CD4-positive, CD25-positive, alpha-beta regulatory T cell (primary cell): ENCODE measurements around the gene ZNF804B. TPM values are rescaled to one million over a fixed set of nuclear protein-coding genes. Genes with fewer than 3 reads are reported as not detected.

Source experiments
- ATAC-seq, 2 donors: fragments of 150-1000 bp; cut with Tn5 transposase; one replicate each; pipeline ENCODE4 v1.10.0; 2021; ENCODE audit warnings: low read depth in 2 of 2, moderate number of reproducible peaks in 2 of 2, moderate library complexity in 1 of 2
- DNase-seq, 3 donors: peaks; one replicate each; pipeline versions ENCODE4 v3.0.0 to v3.0.0-alpha.2; 2012 to 2022; ENCODE audit warnings: mixed read lengths in 1 of 3
- H3K27ac ChIP-seq: one replicate; pipeline ENCODE4 v1.7.0; 2013; ENCODE audit warnings: mild to moderate bottlenecking, low read length; ENCODE audit not compliant: insufficient read depth, poor library complexity, severe bottlenecking
- H3K27me3 ChIP-seq: one replicate; pipeline ENCODE4 v1.7.0; 2013; ENCODE audit warnings: low read length; ENCODE audit not compliant: control insufficient read depth, insufficient read depth
- H3K36me3 ChIP-seq: one replicate; pipeline ENCODE4 v1.7.0; 2013; ENCODE audit warnings: mild to moderate bottlenecking, low read length, moderate library complexity; ENCODE audit not compliant: control insufficient read depth, insufficient read depth
- H3K4me1 ChIP-seq: 2 replicates; pipeline ENCODE4 v1.7.0; 2013; ENCODE audit warnings: mild to moderate bottlenecking, low read length; ENCODE audit not compliant: insufficient read depth, control insufficient read depth, poor library complexity, severe bottlenecking
- H3K4me3 ChIP-seq: one replicate; pipeline ENCODE4 v1.7.0; 2013; ENCODE audit warnings: low read depth, mild to moderate bottlenecking, low read length, moderate library complexity
- H3K9me3 ChIP-seq, 2 experiments: 1 replicate in 1 of 2; 2 replicates in 1 of 2; pipeline ENCODE4 v1.7.0; 2013; ENCODE audit warnings: low read length in 2 of 2, mild to moderate bottlenecking in 1 of 2, moderate library complexity in 1 of 2; ENCODE audit not compliant: control insufficient read depth in 2 of 2
- H3K27ac Mint-ChIP-seq, 3 donors: one replicate each; pipeline ENCODE4 v1.8.0; 2020 to 2022; ENCODE audit warnings: mild to moderate bottlenecking in 3 of 3, mixed read lengths in 3 of 3, moderate library complexity in 2 of 3
- H3K27me3 Mint-ChIP-seq: one replicate; pipeline ENCODE4 v1.8.0; 2022; ENCODE audit warnings: mild to moderate bottlenecking, mixed read lengths
- H3K36me3 Mint-ChIP-seq: one replicate; pipeline ENCODE4 v1.8.0; 2020; ENCODE audit warnings: mixed read lengths
- H3K4me1 Mint-ChIP-seq, 4 donors: one replicate each; pipeline ENCODE4 v1.8.0; 2020 to 2022; ENCODE audit warnings: mixed read lengths in 4 of 4, mild to moderate bottlenecking in 1 of 4
- H3K4me3 Mint-ChIP-seq, 4 donors: one replicate each; pipeline ENCODE4 v1.8.0; 2020 to 2022; ENCODE audit warnings: mild to moderate bottlenecking in 4 of 4, mixed read lengths in 4 of 4, moderate library complexity in 3 of 4
- H3K9me3 Mint-ChIP-seq, 7 donors: one replicate each; pipeline ENCODE4 v1.8.0; 2020 to 2022; ENCODE audit warnings: mixed read lengths in 7 of 7, mild to moderate bottlenecking in 3 of 7, moderate library complexity in 2 of 7
- polyA plus RNA-seq, 4 donors: library from polyadenylated mRNA; unstranded; fragments of 300-500 nt; fragmentation: Illumina TruSeq; gene quantifications; one replicate each; pipeline ENCODE4 v1.2.3, GENCODE V29; 2021
- total RNA-seq: library from RNA; stranded (reverse); gene quantifications from one replicate; pipeline ENCODE4 v1.2.3, GENCODE V29; 2022

The ZNF804B gene
- total and polyA plus RNA-seq, 5 donors from 2014 or later = not detected

- Histone ChIP-seq H3K27me3 (no peaks in the 10 kb centered on the region), H3K4me3 (no peak overlapping the region), H3K9me3 (no peaks in the 10 kb centered on the region), H3K27ac (no peak overlapping the region), H3K36me3 (no peaks in the 10 kb centered on the region), H3K4me1 (no peaks in the 10 kb centered on the region)
- Mint-ChIP-seq H3K27ac (no peak overlapping the region), H3K4me3 (no peak overlapping the region), H3K4me1 (no peaks in the 10 kb centered on the region), H3K27me3 (no peaks in the 10 kb centered on the region), H3K9me3 (peaks cover 0 to 13% (median 4%) of the 10 kb centered on the region in 7 donors), H3K36me3 (no peaks in the 10 kb centered on the region)
- DNase-seq (no peak), ATAC-seq (no peak)
These were observed 268.3 kb downstream of the ZNF804B start for GRCh38 chr7:89027781-89028180.

GRCh38 chr7:89028319-89028718 lies 268.8 kb downstream of the ZNF804B start:
- no peaks in the 10 kb centered on the region for H3K4me1 Mint-ChIP-seq
- no peak overlapping the region for H3K4me3 Mint-ChIP-seq
- Histone ChIP-seq H3K4me1 (no peaks in the 10 kb centered on the region), H3K27me3 (no peaks in the 10 kb centered on the region), H3K36me3 (no peaks in the 10 kb centered on the region), H3K4me3 (no peak overlapping the region), H3K9me3 (no peaks in the 10 kb centered on the region), H3K27ac (no peak overlapping the region)
- no peaks in the 10 kb centered on the region for H3K27me3 Mint-ChIP-seq
- no peak overlapping the region for H3K27ac Mint-ChIP-seq
- H3K9me3 Mint-ChIP-seq = peaks cover 0 to 17% (median 4%) of the 10 kb centered on the region in 7 donors
- no peaks in the 10 kb centered on the region for H3K36me3 Mint-ChIP-seq
- DNase-seq (no peak), ATAC-seq (no peak)

- Mint-ChIP-seq H3K9me3 (peaks cover 0 to 19% (median 4%) of the 10 kb centered on the region in 7 donors), H3K36me3 (no peaks in the 10 kb centered on the region), H3K4me3 (no peak overlapping the region), H3K27ac (no peak overlapping the region), H3K4me1 (no peaks in the 10 kb centered on the region), H3K27me3 (no peaks in the 10 kb centered on the region)
- no peaks in the 10 kb centered on the region for H3K9me3 ChIP-seq
- no peak for DNase-seq
- H3K36me3 ChIP-seq = no peaks in the 10 kb centered on the region
- no peak for ATAC-seq
- no peaks in the 10 kb centered on the region for H3K27me3 ChIP-seq
- no peaks in the 10 kb centered on the region for H3K4me1 ChIP-seq
- no peak overlapping the region for H3K27ac ChIP-seq
- no peak overlapping the region for H3K4me3 ChIP-seq
These were observed 270.4 kb downstream of the ZNF804B start for GRCh38 chr7:89029864-89030263.

GRCh38 chr7:89041240-89041639 lies 281.7 kb downstream of the ZNF804B start:
- H3K4me3 Mint-ChIP-seq = no peak overlapping the region
- H3K27me3 Mint-ChIP-seq = no peaks in the 10 kb centered on the region
- no peak overlapping the region for H3K27ac Mint-ChIP-seq
- no peak for DNase-seq
- Histone ChIP-seq H3K4me1 (no peaks in the 10 kb centered on the region), H3K27me3 (no peaks in the 10 kb centered on the region), H3K27ac (no peak overlapping the region), H3K9me3 (peaks cover 0 to 4% of the 10 kb centered on the region in 2 experiments), H3K4me3 (no peak overlapping the region), H3K36me3 (no peaks in the 10 kb centered on the region)
- no peaks in the 10 kb centered on the region for H3K4me1 Mint-ChIP-seq
- H3K9me3 Mint-ChIP-seq = peaks cover 3 to 23% (median 10%) of the 10 kb centered on the region in 7 donors
- no peaks in the 10 kb centered on the region for H3K36me3 Mint-ChIP-seq
- no peak for ATAC-seq

- no peaks in the 10 kb centered on the region for H3K36me3 ChIP-seq
- Mint-ChIP-seq H3K36me3 (no peaks in the 10 kb centered on the region), H3K4me1 (no peaks in the 10 kb centered on the region), H3K27ac (no peak overlapping the region), H3K9me3 (peaks cover 1 to 27% (median 8%) of the 10 kb centered on the region in 7 donors), H3K4me3 (no peak overlapping the region), H3K27me3 (no peaks in the 10 kb centered on the region)
- no peaks in the 10 kb centered on the region for H3K4me1 ChIP-seq
- DNase-seq = no peak
- no peaks in the 10 kb centered on the region for H3K27me3 ChIP-seq
- H3K4me3 ChIP-seq = no peak overlapping the region
- H3K27ac ChIP-seq = no peak overlapping the region
- no peak for ATAC-seq
- peaks cover 0 to 4% of the 10 kb centered on the region in 2 experiments for H3K9me3 ChIP-seq
These were observed 283.4 kb downstream of the ZNF804B start for GRCh38 chr7:89042940-89043339.

GRCh38 chr7:89049043-89049442 lies 289.5 kb downstream of the ZNF804B start:
- H3K27ac Mint-ChIP-seq = no peak overlapping the region
- no peaks in the 10 kb centered on the region for H3K27me3 Mint-ChIP-seq
- Histone ChIP-seq H3K4me3 (no peak overlapping the region), H3K4me1 (no peaks in the 10 kb centered on the region), H3K36me3 (no peaks in the 10 kb centered on the region), H3K27ac (no peak overlapping the region), H3K9me3 (no peaks in the 10 kb centered on the region), H3K27me3 (no peaks in the 10 kb centered on the region)
- H3K4me1 Mint-ChIP-seq = no peaks in the 10 kb centered on the region
- H3K4me3 Mint-ChIP-seq = no peak overlapping the region
- H3K9me3 Mint-ChIP-seq = peaks cover 4 to 18% (median 8%) of the 10 kb centered on the region in 7 donors
- no peaks in the 10 kb centered on the region for H3K36me3 Mint-ChIP-seq
- DNase-seq (no peak), ATAC-seq (no peak)

- Mint-ChIP-seq H3K4me3 (no peak overlapping the region), H3K36me3 (no peaks in the 10 kb centered on the region), H3K4me1 (no peaks in the 10 kb centered on the region), H3K27ac (no peak overlapping the region), H3K9me3 (peaks cover 3 to 15% (median 10%) of the 10 kb centered on the region in 7 donors), H3K27me3 (no peaks in the 10 kb centered on the region)
- ATAC-seq (no peak), DNase-seq (no peak)
- Histone ChIP-seq H3K27ac (no peak overlapping the region), H3K27me3 (no peaks in the 10 kb centered on the region), H3K4me1 (no peaks in the 10 kb centered on the region), H3K4me3 (no peak overlapping the region), H3K36me3 (no peaks in the 10 kb centered on the region), H3K9me3 (peaks cover 0 to 3% of the 10 kb centered on the region in 2 experiments)
These were observed 293.6 kb downstream of the ZNF804B start for GRCh38 chr7:89053130-89053529.

- no peaks in the 10 kb centered on the region for H3K4me1 ChIP-seq
- ATAC-seq (no peak), DNase-seq (no peak)
- Mint-ChIP-seq H3K27me3 (no peaks in the 10 kb centered on the region), H3K27ac (no peak overlapping the region), H3K4me3 (no peak overlapping the region), H3K36me3 (no peaks in the 10 kb centered on the region), H3K4me1 (no peaks in the 10 kb centered on the region), H3K9me3 (peaks cover 5 to 15% (median 10%) of the 10 kb centered on the region in 7 donors)
- H3K9me3 ChIP-seq = peaks cover 0 to 3% of the 10 kb centered on the region in 2 experiments
- H3K27me3 ChIP-seq = no peaks in the 10 kb centered on the region
- no peak overlapping the region for H3K27ac ChIP-seq
- no peaks in the 10 kb centered on the region for H3K36me3 ChIP-seq
- H3K4me3 ChIP-seq = no peak overlapping the region
These were observed 294.9 kb downstream of the ZNF804B start for GRCh38 chr7:89054361-89054760.
